ENCODE results near the gene FN1. TPM values are rescaled to one million over a fixed set of nuclear protein-coding genes. Genes with fewer than 3 reads are reported as not detected.
"Not testable (repeated sequence)": the region's sequence is repeated elsewhere in the genome, so short reads cannot be mapped to it uniquely, and the experiment has no call there.

The FN1 gene
- total RNA-seq, 1 experiment from 2014 or later: 50.4 TPM

DNA sequence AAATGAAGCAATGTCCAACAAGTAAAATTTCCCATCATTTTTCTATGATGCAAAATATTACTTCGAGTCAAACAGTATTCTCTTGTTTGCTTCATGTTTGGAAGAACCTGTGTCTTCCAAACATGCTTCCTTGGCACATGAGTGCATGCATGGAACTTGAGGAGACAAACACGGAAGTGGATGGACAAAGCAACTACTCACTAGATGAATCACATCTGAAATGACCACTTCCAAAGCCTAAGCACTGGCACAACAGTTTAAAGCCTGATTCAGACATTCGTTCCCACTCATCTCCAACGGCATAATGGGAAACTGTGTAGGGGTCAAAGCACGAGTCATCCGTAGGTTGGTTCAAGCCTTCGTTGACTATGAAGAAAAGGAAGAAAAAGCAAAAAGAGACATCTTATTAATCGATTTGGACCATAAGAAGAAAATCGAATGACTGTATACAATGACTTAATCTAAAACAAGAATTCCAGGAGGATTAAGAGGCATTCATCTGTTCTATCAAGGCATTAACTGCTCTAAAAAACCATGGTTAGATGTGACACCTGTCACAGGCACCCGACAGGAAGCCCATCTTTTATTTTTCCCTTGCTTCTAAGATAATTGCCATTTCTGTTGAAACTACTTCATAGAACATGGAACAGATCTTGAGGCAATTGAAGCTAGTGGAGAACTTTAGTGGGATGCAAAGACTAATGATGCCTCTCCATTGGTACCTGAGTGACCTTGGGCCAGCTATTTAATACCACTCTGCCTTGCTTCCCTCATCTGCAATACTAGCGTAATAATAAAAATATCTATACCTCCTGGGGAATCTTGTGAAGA, 68.0 kb downstream of the FN1 start:
- peaks cover 12% of the 10 kb centered on the region for H3K36me3 ChIP-seq (replicated peaks; ENCODE audit: control insufficient read depth, insufficient read depth, low read length)
- DNase-seq: no peak
- no peak overlapping the region for H3K4me3 ChIP-seq (ENCODE audit: insufficient read depth, low read depth, low read length)
- no peaks in the 10 kb centered on the region for H3K27me3 ChIP-seq (ENCODE audit: control insufficient read depth, insufficient read depth, low read length)

DNA sequence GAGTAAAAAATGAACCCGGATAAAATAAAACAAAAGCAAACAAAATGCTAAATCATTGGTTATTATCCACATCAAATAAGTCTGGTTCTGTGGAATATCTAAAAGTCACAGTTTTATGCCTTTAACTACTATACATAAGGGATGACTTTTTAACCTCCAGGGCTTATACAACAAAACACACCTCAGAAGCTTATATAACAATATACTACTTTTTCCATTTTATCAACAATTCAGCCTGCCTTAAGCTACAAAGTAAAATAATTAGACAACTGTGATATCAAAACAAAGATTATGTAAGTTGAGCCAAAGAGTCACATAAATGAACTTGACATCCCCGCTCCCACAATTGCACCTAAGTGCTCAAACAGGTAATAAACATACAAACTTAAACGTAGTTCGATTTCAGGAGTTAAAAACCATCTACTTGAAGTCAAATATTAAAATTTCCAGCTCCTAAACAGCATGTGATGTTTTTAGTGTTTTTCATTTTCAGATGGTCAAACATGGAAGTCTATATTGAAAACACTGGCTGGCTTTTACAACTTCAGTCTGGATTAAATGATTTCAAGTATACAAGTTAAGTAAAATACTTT, 69.3 kb downstream of the FN1 start:
- no peak overlapping the region for H3K4me3 ChIP-seq (ENCODE audit: insufficient read depth, low read depth, low read length)
- peaks cover 16% of the 10 kb centered on the region for H3K36me3 ChIP-seq (replicated peaks; ENCODE audit: control insufficient read depth, insufficient read depth, low read length)
- DNase-seq: no peak
- H3K27me3 ChIP-seq (ENCODE audit: control insufficient read depth, insufficient read depth, low read length): no peaks in the 10 kb centered on the region

DNA sequence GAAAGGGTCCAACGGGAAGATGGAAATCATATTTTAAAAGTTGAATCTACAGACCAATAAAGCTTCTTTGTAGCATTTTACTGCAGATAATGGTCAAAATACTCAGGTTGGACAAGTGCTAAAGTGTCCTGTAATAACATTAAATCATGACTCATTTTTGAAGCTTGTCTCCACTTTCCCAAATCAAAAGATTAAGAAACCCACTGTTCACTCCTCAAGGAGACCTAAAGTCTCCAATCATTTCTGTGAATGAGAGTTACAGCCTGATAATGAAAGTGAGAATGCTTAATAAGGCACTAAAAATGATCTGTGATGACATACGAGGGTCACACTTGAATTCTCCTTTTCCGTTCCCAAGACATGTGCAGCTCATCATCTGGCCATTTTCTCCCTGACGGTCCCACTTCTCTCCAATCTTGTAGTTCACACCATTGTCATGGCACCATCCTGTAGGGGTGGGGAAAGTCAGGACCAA, 70.6 kb downstream of the FN1 start:
- DNase-seq: no peak
- H3K4me3 ChIP-seq (ENCODE audit: insufficient read depth, low read depth, low read length): no peak overlapping the region
- peaks cover 13% of the 10 kb centered on the region for H3K36me3 ChIP-seq (replicated peaks; ENCODE audit: control insufficient read depth, insufficient read depth, low read length)
- H3K27me3 ChIP-seq (ENCODE audit: control insufficient read depth, insufficient read depth, low read length): no peaks in the 10 kb centered on the region

DNA sequence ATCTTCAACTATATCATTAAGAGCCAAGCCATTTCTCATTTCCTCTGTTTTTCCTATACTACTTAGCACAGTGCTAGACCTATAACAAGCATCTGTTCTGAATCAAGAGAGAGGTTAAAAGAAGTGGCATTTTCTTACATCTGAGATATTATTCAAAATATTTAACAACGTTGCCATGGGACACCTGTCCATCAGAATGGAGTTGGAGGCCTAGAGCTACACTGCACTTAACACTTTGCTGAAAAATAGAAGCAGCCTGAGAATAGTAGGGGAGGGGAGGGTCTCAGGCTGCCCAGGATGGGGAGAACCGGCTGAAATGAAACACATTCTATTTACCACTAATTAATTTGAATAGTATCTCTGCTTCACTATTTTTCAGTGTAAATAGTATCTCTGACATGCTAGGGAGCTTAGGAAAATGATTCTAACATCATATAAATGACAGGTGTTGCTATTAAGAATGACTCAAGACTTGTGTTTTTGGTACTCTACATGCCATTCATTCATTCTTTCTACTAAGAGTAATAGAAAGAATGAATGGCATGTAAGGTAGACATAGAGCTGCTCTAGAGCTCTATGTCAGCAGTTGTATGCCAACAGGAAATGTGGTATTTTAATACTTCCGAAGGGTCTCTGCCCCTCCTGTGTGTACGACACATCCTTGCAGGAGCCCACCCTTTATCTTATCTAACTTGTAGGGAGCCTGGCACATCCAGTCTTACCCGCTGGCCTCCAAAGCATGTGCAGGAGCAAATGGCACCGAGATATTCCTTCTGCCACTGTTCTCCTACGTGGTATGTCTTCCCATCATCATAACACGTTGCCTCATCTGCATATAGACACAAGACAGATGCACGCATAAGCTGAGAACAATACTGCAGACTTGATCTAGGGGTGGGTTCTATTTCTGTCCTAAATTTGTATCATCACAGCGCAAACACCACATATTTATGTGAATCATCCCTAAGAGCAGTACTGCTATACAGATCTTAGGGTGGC, 71.4 kb downstream of the FN1 start:
- Histone ChIP-seq H3K36me3 (replicated peaks; ENCODE audit: control insufficient read depth, insufficient read depth, low read length) (peaks cover 12% of the 10 kb centered on the region), H3K4me3 (ENCODE audit: insufficient read depth, low read depth, low read length) (no peak overlapping the region), H3K27me3 (ENCODE audit: control insufficient read depth, insufficient read depth, low read length) (no peaks in the 10 kb centered on the region)
- no peak for DNase-seq

DNA sequence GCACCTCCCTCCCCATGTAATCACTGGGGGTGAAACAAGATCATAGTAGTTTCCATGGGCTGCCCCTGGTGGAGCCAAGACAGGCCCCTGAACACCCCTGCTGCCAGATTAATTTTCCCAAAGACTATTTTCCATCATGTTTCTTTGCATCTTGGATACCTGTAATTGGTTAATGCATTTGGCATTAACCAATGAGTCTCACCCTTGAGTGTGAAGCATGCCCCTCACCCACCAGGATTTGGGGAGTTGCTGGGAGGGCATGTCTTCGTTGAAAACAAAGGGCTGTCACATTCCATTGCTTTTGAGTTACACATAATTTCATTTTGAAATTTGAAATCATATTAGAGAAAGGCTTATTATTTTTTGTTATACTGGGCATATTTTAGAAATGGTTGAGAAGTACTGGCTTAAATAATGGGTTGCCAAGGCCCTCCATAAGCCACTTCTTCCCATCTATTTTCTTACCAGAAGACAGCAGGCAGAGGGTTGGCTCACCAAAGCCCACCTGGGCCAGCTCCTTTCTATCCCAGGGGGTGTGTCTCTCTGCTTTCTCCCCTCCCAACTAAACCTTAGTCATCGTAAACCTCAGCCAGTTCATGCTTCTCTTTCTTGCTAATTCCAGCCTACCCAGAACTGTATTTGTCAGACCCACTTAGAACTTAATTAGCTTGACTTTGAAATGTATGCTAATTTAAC, 72.3 kb downstream of the FN1 start:
- DNase-seq: no peak
- peaks cover 12% of the 10 kb centered on the region for H3K36me3 ChIP-seq (replicated peaks; ENCODE audit: control insufficient read depth, insufficient read depth, low read length)
- H3K4me3 ChIP-seq (ENCODE audit: insufficient read depth, low read depth, low read length): no peak overlapping the region
- H3K27me3 ChIP-seq (ENCODE audit: control insufficient read depth, insufficient read depth, low read length): no peaks in the 10 kb centered on the region

DNA sequence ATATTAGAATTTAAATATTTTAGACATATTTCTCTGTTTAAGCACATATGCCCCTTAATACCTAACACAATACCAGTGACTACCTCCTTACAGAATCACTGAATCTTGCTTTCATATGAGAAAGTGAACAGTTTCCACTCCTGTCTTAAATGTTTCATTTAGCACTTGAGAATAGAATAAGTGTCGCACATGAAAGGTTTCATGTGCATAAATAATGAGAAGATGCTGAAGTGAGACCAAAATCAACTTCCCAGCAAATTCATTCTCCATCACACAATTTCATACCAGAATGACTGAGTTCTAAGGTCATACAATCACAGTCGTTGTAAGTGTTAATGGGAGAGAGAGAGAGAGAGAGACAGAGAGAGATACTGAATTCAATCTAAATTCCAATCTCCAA, 72.8 kb downstream of the FN1 start:
- DNase-seq: no peak
- H3K36me3 ChIP-seq (replicated peaks; ENCODE audit: control insufficient read depth, insufficient read depth, low read length): peaks cover 12% of the 10 kb centered on the region
- H3K4me3 ChIP-seq (ENCODE audit: insufficient read depth, low read depth, low read length): no peak overlapping the region
- no peaks in the 10 kb centered on the region for H3K27me3 ChIP-seq (ENCODE audit: control insufficient read depth, insufficient read depth, low read length)

DNA sequence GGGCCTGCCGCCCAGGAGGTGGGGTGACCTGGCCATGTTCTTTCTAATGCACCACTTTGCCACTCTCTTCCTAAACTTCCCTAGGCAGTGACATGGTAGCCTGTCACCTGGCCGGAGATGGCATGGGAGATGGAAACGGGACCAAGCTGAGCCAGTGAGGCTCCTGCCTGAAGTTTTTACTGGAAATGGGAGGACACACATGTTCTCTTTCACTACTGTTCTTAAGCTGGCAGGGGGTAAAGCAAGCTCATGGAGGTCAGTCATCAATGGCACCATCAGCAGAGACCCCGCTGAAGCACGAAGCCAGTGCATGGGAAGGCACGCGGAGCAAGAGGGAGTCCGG, 73.3 kb downstream of the FN1 start:
- peaks cover 8% of the 10 kb centered on the region for H3K36me3 ChIP-seq (replicated peaks; ENCODE audit: control insufficient read depth, insufficient read depth, low read length)
- H3K4me3 ChIP-seq (ENCODE audit: insufficient read depth, low read depth, low read length): no peak overlapping the region
- no peak for DNase-seq
- H3K27me3 ChIP-seq (ENCODE audit: control insufficient read depth, insufficient read depth, low read length): no peaks in the 10 kb centered on the region

DNA sequence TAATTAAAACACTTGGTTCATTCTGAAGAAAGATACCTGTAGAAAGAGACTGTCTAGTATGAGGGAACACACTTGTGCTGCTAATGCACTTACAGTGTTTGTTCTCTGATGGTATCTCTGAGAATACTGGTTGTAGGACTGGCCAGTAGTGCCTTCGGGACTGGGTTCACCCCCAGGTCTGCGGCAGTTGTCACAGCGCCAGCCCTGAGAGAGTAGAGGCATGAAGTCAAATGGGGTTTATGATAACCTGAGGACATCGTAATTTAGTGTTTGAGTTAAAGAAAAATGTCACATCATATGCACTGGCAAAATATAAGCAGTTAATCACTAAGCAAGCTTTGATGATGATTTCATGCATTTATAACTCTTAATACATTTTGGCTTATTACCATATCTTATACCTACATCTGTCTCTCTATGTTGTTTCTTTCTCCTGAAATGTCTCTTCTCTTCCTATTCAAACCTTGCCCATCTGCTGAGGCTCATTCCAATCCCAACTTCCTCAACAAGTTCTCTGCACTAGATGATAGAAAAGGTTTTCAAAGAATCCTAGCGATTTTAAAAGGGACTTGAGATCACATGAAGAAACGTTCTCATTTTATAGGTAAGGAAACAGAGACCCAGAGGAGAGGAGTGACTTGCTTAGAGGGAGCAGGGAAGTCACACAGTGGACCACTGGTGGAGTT, 73.8 kb downstream of the FN1 start:
- Histone ChIP-seq H3K36me3 (replicated peaks; ENCODE audit: control insufficient read depth, insufficient read depth, low read length) (peaks cover 8% of the 10 kb centered on the region), H3K4me3 (ENCODE audit: insufficient read depth, low read depth, low read length) (no peak overlapping the region), H3K27me3 (ENCODE audit: control insufficient read depth, insufficient read depth, low read length) (no peaks in the 10 kb centered on the region)
- no peak for DNase-seq

DNA sequence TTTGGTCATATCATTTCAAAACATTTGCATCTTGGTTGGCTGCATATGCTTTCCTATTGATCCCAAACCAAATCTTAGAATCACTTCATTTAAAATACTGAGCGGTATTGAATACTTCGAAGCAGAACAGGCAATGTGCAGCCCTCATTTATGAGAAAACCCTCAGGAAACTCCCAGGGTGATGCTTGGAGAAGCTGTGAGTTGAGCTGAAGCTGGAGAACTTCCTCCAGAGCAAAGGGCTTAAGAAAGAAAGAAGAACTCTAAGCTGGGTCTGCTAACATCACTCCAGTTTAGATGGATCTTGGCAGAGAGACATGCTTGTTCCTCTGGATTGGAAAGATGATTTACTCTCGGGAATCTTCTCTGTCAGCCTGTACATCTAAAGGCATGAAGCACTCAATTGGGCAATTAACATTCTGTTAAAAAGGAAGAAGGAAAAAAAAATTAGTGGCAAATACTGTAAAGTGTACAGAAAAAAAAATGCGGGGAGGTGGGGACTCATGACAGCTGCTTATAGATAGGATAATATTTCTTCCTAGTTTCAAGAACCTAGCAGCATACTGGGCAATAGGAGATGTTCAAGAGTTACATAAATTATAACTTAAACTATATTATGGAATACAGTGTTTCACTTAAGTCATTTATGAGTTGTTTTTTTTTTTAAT, 74.5 kb downstream of the FN1 start:
- H3K36me3 ChIP-seq (replicated peaks; ENCODE audit: control insufficient read depth, insufficient read depth, low read length): peaks cover 8% of the 10 kb centered on the region

DNA sequence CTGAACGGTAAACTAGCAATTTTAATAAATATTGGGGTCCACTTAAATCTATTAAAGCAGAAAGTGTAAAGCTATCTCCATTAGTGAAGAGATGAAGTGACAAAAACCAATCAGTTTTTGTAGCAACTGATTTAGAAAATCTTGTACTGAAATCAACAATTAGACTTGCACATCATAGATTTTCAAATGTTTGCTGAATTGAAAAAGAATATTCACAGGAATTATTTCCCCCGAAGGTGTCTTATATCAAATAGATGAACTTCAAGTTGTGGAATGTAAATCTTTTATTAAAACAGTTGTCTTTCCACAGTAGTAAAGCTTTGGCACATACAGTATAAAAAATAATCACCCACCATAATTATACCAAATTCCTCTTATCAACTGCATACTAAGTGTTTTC, 75.3 kb downstream of the FN1 start:
- Histone ChIP-seq H3K4me3 (ENCODE audit: insufficient read depth, low read depth, low read length) (no peak overlapping the region), H3K27me3 (ENCODE audit: control insufficient read depth, insufficient read depth, low read length) (no peaks in the 10 kb centered on the region), H3K36me3 (replicated peaks; ENCODE audit: control insufficient read depth, insufficient read depth, low read length) (peaks cover 8% of the 10 kb centered on the region)
- DNase-seq: no peak

More for the DNA sequence above, 74.5 kb downstream of the FN1 start:
- no peak for DNase-seq
- H3K27me3 ChIP-seq (ENCODE audit: control insufficient read depth, insufficient read depth, low read length): no peaks in the 10 kb centered on the region
- no peak overlapping the region for H3K4me3 ChIP-seq (ENCODE audit: insufficient read depth, low read depth, low read length)

DNA sequence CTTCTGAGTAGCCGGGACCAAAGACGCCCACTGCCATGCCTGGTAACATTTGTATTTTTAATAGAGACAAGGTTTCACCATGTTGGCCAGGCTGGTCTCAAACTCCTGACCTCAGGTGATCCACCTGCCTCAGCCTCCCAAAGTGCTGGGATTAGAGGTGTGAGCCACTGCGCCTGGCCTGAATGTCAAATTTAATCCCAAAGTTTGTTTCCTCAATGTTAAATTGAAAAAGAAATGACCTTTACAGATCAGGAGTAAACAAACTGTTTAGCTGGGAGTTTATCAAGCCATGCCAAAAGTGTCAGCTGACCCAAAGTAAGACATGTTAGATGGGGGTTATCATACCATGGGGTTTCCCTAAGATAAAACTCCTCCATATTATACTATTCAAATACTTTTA, 75.8 kb downstream of the FN1 start:
- H3K4me3 ChIP-seq (ENCODE audit: insufficient read depth, low read depth, low read length): not testable (repeated sequence)

DNA sequence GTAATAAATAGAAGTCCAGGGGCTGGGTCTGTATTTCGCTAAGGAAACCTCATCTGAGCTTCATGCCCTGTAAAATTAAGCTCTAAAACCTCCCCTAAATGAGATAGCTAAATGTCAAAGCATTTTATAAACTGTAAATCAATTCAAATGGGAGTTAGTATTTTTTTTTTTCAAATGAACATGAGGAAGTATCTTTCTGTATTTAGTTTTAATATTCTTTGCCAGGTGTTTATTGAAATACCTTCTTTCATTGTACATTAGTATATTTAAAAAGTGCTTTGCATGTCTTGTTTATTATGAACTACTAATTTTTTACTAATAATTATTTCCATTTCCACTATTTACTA, 76.3 kb downstream of the FN1 start:
- peaks cover 7% of the 10 kb centered on the region for H3K36me3 ChIP-seq (replicated peaks; ENCODE audit: control insufficient read depth, insufficient read depth, low read length)
- no peak for DNase-seq
- no peaks in the 10 kb centered on the region for H3K27me3 ChIP-seq (ENCODE audit: control insufficient read depth, insufficient read depth, low read length)

More for the DNA sequence above, 75.8 kb downstream of the FN1 start:
- not testable (repeated sequence) for DNase-seq; H3K27me3 ChIP-seq (ENCODE audit: control insufficient read depth, insufficient read depth, low read length); H3K36me3 ChIP-seq (replicated peaks; ENCODE audit: control insufficient read depth, insufficient read depth, low read length)

DNA sequence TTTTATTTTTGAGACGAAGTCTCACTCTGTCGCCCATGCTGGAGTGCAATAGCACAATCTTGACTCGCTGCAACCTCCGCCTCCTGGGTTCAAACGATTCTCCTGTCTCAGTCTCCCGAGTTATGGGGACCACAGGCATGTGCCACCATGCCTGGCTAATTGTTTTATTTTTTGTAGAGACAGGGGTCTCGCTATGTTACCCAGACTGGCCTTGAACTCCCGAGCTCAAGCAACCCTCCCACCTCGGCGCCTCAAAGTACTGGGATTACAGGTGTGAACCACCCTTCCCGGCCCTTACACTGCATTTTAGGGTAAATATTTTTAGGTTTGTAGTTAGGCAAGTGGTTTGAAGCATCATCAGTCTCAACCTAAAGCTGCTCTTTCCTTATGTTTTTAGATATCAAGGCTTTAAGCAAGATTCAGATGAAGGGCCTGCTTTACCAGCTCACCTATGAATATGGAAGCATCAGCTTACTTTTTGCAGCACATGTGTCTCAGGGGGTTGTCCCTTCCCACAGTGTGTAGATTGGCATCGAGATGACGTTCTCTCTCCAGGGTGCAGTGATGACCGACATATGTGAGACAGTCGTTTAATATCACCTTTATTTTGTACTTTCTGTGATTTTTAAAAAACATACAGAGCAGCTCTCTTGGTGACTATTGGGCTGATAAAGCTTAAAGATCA, 76.8 kb downstream of the FN1 start:
- Histone ChIP-seq H3K4me3 (ENCODE audit: insufficient read depth, low read depth, low read length) (no peak overlapping the region), H3K27me3 (ENCODE audit: control insufficient read depth, insufficient read depth, low read length) (no peaks in the 10 kb centered on the region), H3K36me3 (replicated peaks; ENCODE audit: control insufficient read depth, insufficient read depth, low read length) (peaks cover 7% of the 10 kb centered on the region)
- no peak for DNase-seq

More for the DNA sequence above, 76.3 kb downstream of the FN1 start:
- no peak overlapping the region for H3K4me3 ChIP-seq (ENCODE audit: insufficient read depth, low read depth, low read length)
